Endothelial cell of umbilical vein (primary cell): Measurements from ENCODE around the gene IZUMO4. TPM values are rescaled to one million over a fixed set of nuclear protein-coding genes. Genes with fewer than 3 reads are reported as not detected.

Source experiments
- BruUV-seq: library from RNA; stranded (reverse); fragments of 400-500 nt; replicated peaks from 2 replicates; lab custom pipeline; 2021; lab: Mats Ljungman, UMichigan
- CTCF ChIA-PET: fragments of 300-600, 350-600 bp; sonication (Branson Sonifier 250); formaldehyde crosslinking; loops from one replicate; lab custom pipeline; 2021; ENCODE audit warnings: antibody characterized with exemption, inconsistent platforms; lab: Charles Lee
- POLR2A ChIA-PET: fragments of 300-600, 350-600 bp; sonication (Branson Sonifier 250); formaldehyde crosslinking; loops from one replicate; lab custom pipeline; 2021; ENCODE audit warnings: antibody characterized with exemption, inconsistent platforms; lab: Charles Lee
- DNase-seq: peaks from one replicate; pipeline ENCODE4 v3.0.0-alpha.2; 2011; ENCODE audit warnings: low read depth, low spot score
- FAIRE-seq: peaks from 2 replicates; lab custom pipeline; 2011; peaks lifted over from hg19 to GRCh38; lab: Jason Lieb, UNC
- H2AFZ ChIP-seq: 2 replicates; pipeline ENCODE4 v1.6.0; 2012; ENCODE audit warnings: low read depth, low read length, control low read depth, inconsistent platforms
- H3K27ac ChIP-seq: 2 replicates; pipeline ENCODE4 v1.5.1; 2011; ENCODE audit warnings: low read depth, mild to moderate bottlenecking, control low read depth, low read length, moderate library complexity; ENCODE audit not compliant: insufficient read depth
- H3K27me3 ChIP-seq, 2 experiments: 2 replicates each; pipeline versions ENCODE4 v1.6.0 to v1.6.1; 2011; ENCODE audit warnings: low read length in 2 of 2, mixed read lengths in 1 of 2; ENCODE audit not compliant: control insufficient read depth in 2 of 2, insufficient read depth in 2 of 2
- H3K36me3 ChIP-seq, 2 experiments: 2 replicates in 1 of 2; 3 replicates in 1 of 2; pipeline ENCODE4 v1.5.1; 2011; ENCODE audit warnings: low read length in 2 of 2, mild to moderate bottlenecking in 1 of 2, moderate library complexity in 1 of 2; ENCODE audit not compliant: control insufficient read depth in 2 of 2, insufficient read depth in 2 of 2; ENCODE audit errors: extremely low read depth in 1 of 2
- H3K4me1 ChIP-seq: 3 replicates; pipeline ENCODE4 v1.5.1; 2011; ENCODE audit warnings: mild to moderate bottlenecking, low read length; ENCODE audit not compliant: control insufficient read depth, insufficient read depth; ENCODE audit errors: extremely low read depth
- H3K4me2 ChIP-seq: 2 replicates; pipeline ENCODE4 v1.6.1; 2011; ENCODE audit warnings: low read length, control low read depth, mixed read lengths; ENCODE audit not compliant: insufficient read depth
- H3K4me3 ChIP-seq, 3 experiments: fragments of 200-600 bp in 1 of 3; sonication (generic), shearing (Covaris generic) in 1 of 3; replicated peaks in 1 of 3; 2 replicates each; pipeline ENCODE4 v1.5.1; 2011 to 2016; ENCODE audit warnings: control low read depth in 3 of 3, low read length in 3 of 3, mild to moderate bottlenecking in 2 of 3, inconsistent platforms in 1 of 3, low read depth in 1 of 3, moderate library complexity in 1 of 3; ENCODE audit not compliant: insufficient read depth in 1 of 3
- H3K79me2 ChIP-seq: 2 replicates; pipeline ENCODE4 v1.6.0; 2012; ENCODE audit warnings: low read length, inconsistent platforms; ENCODE audit not compliant: control insufficient read depth, insufficient read depth
- H3K9ac ChIP-seq: replicated peaks from 2 replicates; pipeline ENCODE3; 2011; ENCODE audit warnings: low read length, control low read depth; ENCODE audit not compliant: insufficient read depth; ENCODE audit errors: extremely low read depth
- H3K9me1 ChIP-seq: replicated peaks from 3 replicates; pipeline ENCODE4 v1.6.0; 2011; ENCODE audit warnings: mild to moderate bottlenecking, low read length; ENCODE audit not compliant: control insufficient read depth, insufficient read depth; ENCODE audit errors: extremely low read depth
- H3K9me3 ChIP-seq: replicated peaks from 2 replicates; pipeline ENCODE4 v1.5.1; 2012; ENCODE audit warnings: low read length, inconsistent platforms; ENCODE audit not compliant: control insufficient read depth, insufficient read depth
- H4K20me1 ChIP-seq: replicated peaks from 2 replicates; pipeline ENCODE3; 2011; ENCODE audit warnings: mild to moderate bottlenecking, low read length; ENCODE audit not compliant: control insufficient read depth, insufficient read depth; ENCODE audit errors: extremely low read depth
- EZH2 ChIP-seq: IDR thresholded peaks from 2 replicates; pipeline ENCODE4 v1.6.1; 2012; ENCODE audit warnings: borderline replicate concordance, low read depth, mild to moderate bottlenecking, moderate library complexity, low read length, inconsistent platforms; ENCODE audit not compliant: severe bottlenecking
- FOS ChIP-seq: IDR thresholded peaks from 2 replicates; pipeline ENCODE4 v1.6.1; 2011; ENCODE audit warnings: mild to moderate bottlenecking, low read length, moderate library complexity, borderline replicate concordance; ENCODE audit not compliant: insufficient read depth
- JUN ChIP-seq: IDR thresholded peaks from 2 replicates; pipeline ENCODE4 v1.6.1; 2011; ENCODE audit warnings: borderline replicate concordance, low read depth; ENCODE audit not compliant: insufficient read length, insufficient read depth
- POLR2AphosphoS5 ChIP-seq: IDR thresholded peaks from 2 replicates; pipeline ENCODE4 v1.6.1; 2012; ENCODE audit warnings: low read depth, mild to moderate bottlenecking, control low read depth, low read length, moderate library complexity; ENCODE audit not compliant: insufficient read depth
- dilution Hi-C: fragments of 300-500 bp; cut with MboI; formaldehyde crosslinking; loops from one replicate; pipeline ENCODE4 v1.15.0; 2019; ENCODE audit warnings: low sequenced_read_pairs; ENCODE audit not compliant: extremely low pct_ligation_motif_present
- intact Hi-C: fragments of 100-400 bp; cut with micrococcal nuclease; formaldehyde crosslinking; loops from one replicate; pipeline ENCODE4 v1.10.0; 2022
- polyA plus RNA-seq, 4 experiments: library from polyadenylated mRNA; depleted of rRNA in 3 of 4; stranded (reverse) in 3 of 4; unstranded in 1 of 4; fragments of >200 nt; gene quantifications; 2 replicates each; pipeline versions ENCODE4 v1.2.1 to v1.2.3, GENCODE V29; 2011 to 2012; ENCODE audit warnings: missing spikeins in 1 of 4
- total RNA-seq: library from RNA; stranded (reverse); gene quantifications from 2 replicates; pipeline ENCODE4 v1.2.3, GENCODE V29; 2021
- TF ChIP-seq, protein P1 (sequence below), 2 donors: IDR thresholded peaks; 1 replicate in 1 of 2; 2 replicates in 1 of 2; pipeline ENCODE4 v1.5.1; 2011; ENCODE audit warnings: low read length in 2 of 2, mild to moderate bottlenecking in 2 of 2, moderate library complexity in 2 of 2, control low read depth in 1 of 2, inconsistent platforms in 1 of 2, low read depth in 1 of 2; ENCODE audit not compliant: insufficient read depth in 1 of 2; ENCODE audit errors: extremely low read depth in 1 of 2
- TF ChIP-seq, protein P2 (sequence below): IDR thresholded peaks from 2 replicates; pipeline ENCODE4 v1.6.1; 2011; ENCODE audit not compliant: insufficient read depth, insufficient read length

IZUMO4 gene
- total and polyA plus RNA-seq, 2 donors (not counting 3 experiments of a cell fraction or from before 2014, with no cell fraction given): 1.1 to 2.0 TPM

DNA sequence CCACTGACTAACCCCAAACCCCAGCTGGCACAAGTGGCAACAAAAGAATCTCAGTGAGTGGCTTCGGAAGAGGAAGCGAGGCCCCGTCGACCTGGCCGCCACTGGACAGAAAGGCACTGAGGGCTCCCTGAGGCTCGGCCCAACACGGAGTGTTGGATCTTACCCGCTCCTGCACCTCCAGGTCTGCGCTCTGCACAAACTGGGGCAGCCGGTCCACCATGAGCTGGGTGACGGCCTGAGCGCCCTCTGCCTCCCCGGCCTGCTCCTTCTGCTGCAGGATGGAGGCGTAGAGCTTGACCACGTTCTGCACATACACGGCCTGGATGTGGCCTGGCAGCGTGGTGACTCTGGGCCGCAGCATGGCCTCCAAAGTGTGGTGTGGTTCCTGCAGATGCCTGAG is 21.7 kb downstream of the IZUMO4 start:
- DNase-seq (no peak), FAIRE-seq (no peak)
- Histone ChIP-seq H3K4me2 (no peak overlapping the region), H3K27me3 (no peaks in the 10 kb centered on the region), H3K4me3 (no peak overlapping the region), H3K9me3 (no peaks in the 10 kb centered on the region), H4K20me1 (no peaks in the 10 kb centered on the region), H3K9ac (no peak overlapping the region), H3K27ac (no peak overlapping the region), H3K9me1 (no peaks in the 10 kb centered on the region), H2AFZ (no peak overlapping the region), H3K79me2 (no peaks in the 10 kb centered on the region), H3K36me3 (peaks cover 25 to 90% of the 10 kb centered on the region in 2 experiments), H3K4me1 (no peaks in the 10 kb centered on the region)
- ChIA-PET POLR2A (no interaction called here), CTCF (no interaction called here)
- intact Hi-C loops (no loop called here), dilution Hi-C loops (no loop called here)
- no peak for TF ChIP-seq POLR2AphosphoS5
- TF ChIP-seq FOS: no peak
- TF ChIP-seq, protein P1, sequence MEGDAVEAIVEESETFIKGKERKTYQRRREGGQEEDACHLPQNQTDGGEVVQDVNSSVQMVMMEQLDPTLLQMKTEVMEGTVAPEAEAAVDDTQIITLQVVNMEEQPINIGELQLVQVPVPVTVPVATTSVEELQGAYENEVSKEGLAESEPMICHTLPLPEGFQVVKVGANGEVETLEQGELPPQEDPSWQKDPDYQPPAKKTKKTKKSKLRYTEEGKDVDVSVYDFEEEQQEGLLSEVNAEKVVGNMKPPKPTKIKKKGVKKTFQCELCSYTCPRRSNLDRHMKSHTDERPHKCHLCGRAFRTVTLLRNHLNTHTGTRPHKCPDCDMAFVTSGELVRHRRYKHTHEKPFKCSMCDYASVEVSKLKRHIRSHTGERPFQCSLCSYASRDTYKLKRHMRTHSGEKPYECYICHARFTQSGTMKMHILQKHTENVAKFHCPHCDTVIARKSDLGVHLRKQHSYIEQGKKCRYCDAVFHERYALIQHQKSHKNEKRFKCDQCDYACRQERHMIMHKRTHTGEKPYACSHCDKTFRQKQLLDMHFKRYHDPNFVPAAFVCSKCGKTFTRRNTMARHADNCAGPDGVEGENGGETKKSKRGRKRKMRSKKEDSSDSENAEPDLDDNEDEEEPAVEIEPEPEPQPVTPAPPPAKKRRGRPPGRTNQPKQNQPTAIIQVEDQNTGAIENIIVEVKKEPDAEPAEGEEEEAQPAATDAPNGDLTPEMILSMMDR (IDR thresholded peaks at IDR 0.05; ENCODE audit: extremely low read depth in 1 of 2, insufficient read depth in 1 of 2, low read depth in 1 of 2, low read length in 2 of 2): no peak
- no peak for TF ChIP-seq EZH2
- TF ChIP-seq, protein P2, sequence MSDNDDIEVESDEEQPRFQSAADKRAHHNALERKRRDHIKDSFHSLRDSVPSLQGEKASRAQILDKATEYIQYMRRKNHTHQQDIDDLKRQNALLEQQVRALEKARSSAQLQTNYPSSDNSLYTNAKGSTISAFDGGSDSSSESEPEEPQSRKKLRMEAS: no peak
- no peak for TF ChIP-seq JUN
- BruUV-seq: no TSS peak
